ENCODE data around the gene LIPE.

The LIPE gene

DNA sequence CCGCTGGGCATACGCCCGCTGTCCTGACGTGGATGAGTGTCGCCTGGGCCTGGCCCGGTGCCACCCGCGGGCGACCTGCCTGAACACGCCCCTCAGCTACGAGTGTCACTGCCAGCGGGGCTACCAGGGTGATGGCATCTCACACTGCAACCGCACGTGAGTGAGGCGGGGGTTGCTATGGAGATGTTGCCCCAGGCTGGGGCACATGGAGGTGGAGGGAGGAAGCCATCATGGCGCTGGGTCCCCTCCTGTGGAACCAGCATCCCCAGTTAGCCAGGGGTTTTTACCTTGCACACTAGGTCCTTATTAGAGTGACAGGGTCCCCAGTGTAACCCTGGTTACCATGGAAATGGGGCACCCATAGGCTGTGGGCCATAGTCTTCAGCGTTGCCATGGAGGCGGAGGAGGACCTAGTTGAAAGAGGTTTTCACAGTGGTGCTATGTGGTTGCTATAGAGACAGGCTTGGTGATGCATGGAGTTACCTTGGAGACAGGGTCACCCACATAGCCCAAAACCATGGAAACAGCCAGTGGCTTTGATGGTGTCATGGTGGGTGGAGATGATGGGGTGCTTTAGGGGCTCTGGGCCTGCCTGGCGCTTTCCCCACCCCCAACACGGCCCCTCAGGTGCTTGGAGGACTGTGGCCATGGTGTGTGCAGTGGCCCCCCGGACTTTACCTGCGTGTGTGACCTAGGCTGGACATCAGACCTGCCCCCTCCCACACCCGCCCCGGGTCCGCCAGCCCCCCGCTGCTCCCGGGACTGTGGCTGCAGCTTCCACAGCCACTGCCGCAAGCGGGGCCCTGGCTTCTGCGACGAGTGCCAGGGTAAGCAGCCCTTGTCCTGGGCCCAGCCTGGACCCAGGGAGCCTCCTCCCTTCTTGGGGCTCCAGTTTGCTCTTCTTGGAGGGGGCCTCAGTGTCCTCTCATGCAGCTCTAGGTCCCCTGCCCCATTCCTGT is 74.6 kb downstream of the LIPE start:
- DNase-seq (ENCODE audit: low spot score), result no peak

Measured in hematopoietic multipotent progenitor cell treated with erythropoietin and hydrocortisone succinate and interleukin-3 and kit ligand, for 15 days (in vitro differentiated cells).